ENCODE results near the gene PSME2. TPM values are rescaled to one million over a fixed set of nuclear protein-coding genes. Genes with fewer than 3 reads are reported as not detected.
A peak's percentile ranks its signal among the peaks of the same experiment; 100 is the strongest.

PSME2 gene
- total RNA-seq, 1 donor from 2014 or later = 26.9 TPM

GRCh38 chr14:24182110-24182882 is 35.9 kb upstream of the PSME2 start:
- Histone ChIP-seq H3K27me3 (ENCODE audit: control insufficient read depth, insufficient read depth, low read length) (no peaks in the 10 kb centered on the region), H3K36me3 (ENCODE audit: control insufficient read depth, insufficient read depth, low read length) (peaks cover 44% of the 10 kb centered on the region), H3K4me3 (ENCODE audit: low read depth, low read length) (no peak overlapping the region)
- FAIRE-seq = no peak
- TF ChIP-seq CTCF (IDR thresholded peaks at IDR 0.05; ENCODE audit: insufficient read depth, low read length, severe bottlenecking) = no peak
- no peak for DNase-seq (ENCODE audit: low read depth)

DNA sequence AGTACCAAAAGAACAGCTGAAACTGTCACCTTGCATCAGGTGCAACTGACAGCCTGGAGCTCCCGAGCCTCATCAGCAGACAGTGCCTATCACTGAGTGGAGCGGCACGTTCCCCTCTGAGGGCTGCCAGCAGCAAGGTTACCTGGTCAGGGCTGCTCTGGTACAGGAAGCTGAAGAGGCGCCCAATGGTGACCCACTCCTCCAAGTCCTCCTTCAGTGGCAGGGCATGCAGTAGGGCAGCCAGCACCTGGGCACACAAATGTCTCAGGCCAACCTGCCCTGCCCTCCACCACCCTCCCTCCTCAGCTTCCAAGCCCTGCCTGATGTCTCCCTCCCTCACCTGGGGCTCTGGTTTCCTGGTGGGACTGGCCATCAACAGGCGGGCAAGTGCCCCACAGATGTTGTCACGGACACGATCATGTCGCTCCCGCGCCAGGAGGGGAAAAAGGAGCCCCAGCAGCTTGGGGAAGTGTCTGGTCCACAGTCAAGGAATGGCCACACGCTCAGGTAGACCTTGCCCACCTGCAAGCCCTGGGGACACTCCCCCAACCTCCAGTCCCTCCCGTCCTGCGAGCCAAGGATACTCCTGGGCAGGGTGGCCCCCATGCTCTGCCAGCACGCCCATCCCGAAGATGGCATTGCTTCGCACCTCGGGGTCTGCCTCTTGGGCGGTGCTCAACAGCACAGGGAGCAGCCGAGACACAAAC is 35.1 kb upstream of the PSME2 start:
- no peak for TF ChIP-seq CTCF (IDR thresholded peaks at IDR 0.05; ENCODE audit: insufficient read depth, low read length, severe bottlenecking)
- Histone ChIP-seq H3K36me3 (ENCODE audit: control insufficient read depth, insufficient read depth, low read length) (peaks cover 41% of the 10 kb centered on the region), H3K4me3 (ENCODE audit: low read depth, low read length) (no peak overlapping the region), H3K27me3 (ENCODE audit: control insufficient read depth, insufficient read depth, low read length) (no peaks in the 10 kb centered on the region)
- FAIRE-seq (no peak), DNase-seq (ENCODE audit: low read depth) (no peak)

GRCh38 chr14:24179961-24180796 is 33.8 kb upstream of the PSME2 start:
- Histone ChIP-seq H3K27me3 (ENCODE audit: control insufficient read depth, insufficient read depth, low read length) (no peaks in the 10 kb centered on the region), H3K4me3 (ENCODE audit: low read depth, low read length) (no peak overlapping the region), H3K36me3 (ENCODE audit: control insufficient read depth, insufficient read depth, low read length) (peaks cover 34% of the 10 kb centered on the region)
- FAIRE-seq = no peak
- peak; percentile 30 for DNase-seq (ENCODE audit: low read depth)
- no peak for TF ChIP-seq CTCF (IDR thresholded peaks at IDR 0.05; ENCODE audit: insufficient read depth, low read length, severe bottlenecking)

GRCh38 chr14:24179294-24179960 is 33.0 kb upstream of the PSME2 start:
- H3K36me3 ChIP-seq (ENCODE audit: control insufficient read depth, insufficient read depth, low read length) = peaks cover 27% of the 10 kb centered on the region
- H3K4me3 ChIP-seq (ENCODE audit: low read depth, low read length) = no peak overlapping the region
- DNase-seq (ENCODE audit: low read depth) (no peak), FAIRE-seq (no peak)
- no peak for TF ChIP-seq CTCF (IDR thresholded peaks at IDR 0.05; ENCODE audit: insufficient read depth, low read length, severe bottlenecking)
- no peaks in the 10 kb centered on the region for H3K27me3 ChIP-seq (ENCODE audit: control insufficient read depth, insufficient read depth, low read length)

- Histone ChIP-seq H3K36me3 (ENCODE audit: control insufficient read depth, insufficient read depth, low read length) (peaks cover 20% of the 10 kb centered on the region), H3K4me3 (ENCODE audit: low read depth, low read length) (no peak overlapping the region), H3K27me3 (ENCODE audit: control insufficient read depth, insufficient read depth, low read length) (no peaks in the 10 kb centered on the region)
- TF ChIP-seq CTCF (IDR thresholded peaks at IDR 0.05; ENCODE audit: insufficient read depth, low read length, severe bottlenecking) = no peak
- FAIRE-seq (no peak), DNase-seq (ENCODE audit: low read depth) (no peak)
Measured at GRCh38 chr14:24178399-24179178, 32.2 kb upstream of the PSME2 start.

Data from bronchial epithelial cell (primary cell).